ENCODE measurements around the gene SYVN1.

Gene SYVN1

DNA sequence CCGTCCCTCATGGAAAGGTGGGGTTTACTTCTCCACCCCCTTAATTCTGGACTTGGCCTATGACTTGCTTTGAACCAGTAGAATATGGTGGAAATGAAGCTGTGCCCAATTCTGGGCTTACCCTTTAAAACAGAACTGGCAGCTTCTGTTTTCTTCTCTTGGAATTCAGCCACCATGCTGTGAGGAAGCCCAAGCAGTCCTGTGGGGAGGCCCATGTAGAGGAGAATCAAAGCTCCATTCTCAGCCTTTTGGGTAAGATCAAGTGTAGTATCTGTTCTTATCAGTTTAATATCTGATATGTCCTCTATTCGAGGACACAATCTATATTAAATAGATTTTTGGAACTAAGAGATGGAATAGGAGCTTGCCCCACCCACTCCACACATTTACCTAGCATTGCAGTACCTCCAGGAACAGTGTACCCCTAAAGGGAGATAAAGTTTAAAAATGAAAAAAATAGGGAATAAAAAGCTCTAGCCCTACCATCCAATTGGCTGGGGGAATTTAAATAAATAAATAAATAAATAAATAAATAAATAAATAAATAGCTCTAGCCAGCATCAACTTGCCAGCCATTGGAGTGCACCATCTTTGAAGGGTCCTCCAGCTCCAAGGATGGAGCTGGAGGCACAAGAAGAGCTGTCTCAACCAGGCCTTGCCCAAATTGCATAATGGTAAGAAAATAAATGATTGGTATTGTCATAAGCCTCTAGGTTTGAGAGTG is 13.2 kb upstream of the SYVN1 start:
- Mint-ChIP-seq H3K27ac (no peak overlapping the region), H3K4me3 (no peak overlapping the region), H3K4me1 (peaks cover 13% of the 10 kb centered on the region), H3K27me3 (ENCODE audit: low read depth, poor library complexity) (peaks cover 51% of the 10 kb centered on the region), H3K9me3 (peaks cover 17% of the 10 kb centered on the region), H3K36me3 (ENCODE audit: low read depth) (no peaks in the 10 kb centered on the region)
- DNase-seq: no peak
- TF ChIP-seq, protein P1, sequence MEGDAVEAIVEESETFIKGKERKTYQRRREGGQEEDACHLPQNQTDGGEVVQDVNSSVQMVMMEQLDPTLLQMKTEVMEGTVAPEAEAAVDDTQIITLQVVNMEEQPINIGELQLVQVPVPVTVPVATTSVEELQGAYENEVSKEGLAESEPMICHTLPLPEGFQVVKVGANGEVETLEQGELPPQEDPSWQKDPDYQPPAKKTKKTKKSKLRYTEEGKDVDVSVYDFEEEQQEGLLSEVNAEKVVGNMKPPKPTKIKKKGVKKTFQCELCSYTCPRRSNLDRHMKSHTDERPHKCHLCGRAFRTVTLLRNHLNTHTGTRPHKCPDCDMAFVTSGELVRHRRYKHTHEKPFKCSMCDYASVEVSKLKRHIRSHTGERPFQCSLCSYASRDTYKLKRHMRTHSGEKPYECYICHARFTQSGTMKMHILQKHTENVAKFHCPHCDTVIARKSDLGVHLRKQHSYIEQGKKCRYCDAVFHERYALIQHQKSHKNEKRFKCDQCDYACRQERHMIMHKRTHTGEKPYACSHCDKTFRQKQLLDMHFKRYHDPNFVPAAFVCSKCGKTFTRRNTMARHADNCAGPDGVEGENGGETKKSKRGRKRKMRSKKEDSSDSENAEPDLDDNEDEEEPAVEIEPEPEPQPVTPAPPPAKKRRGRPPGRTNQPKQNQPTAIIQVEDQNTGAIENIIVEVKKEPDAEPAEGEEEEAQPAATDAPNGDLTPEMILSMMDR (IDR thresholded peaks at IDR 0.05): no peak

DNA sequence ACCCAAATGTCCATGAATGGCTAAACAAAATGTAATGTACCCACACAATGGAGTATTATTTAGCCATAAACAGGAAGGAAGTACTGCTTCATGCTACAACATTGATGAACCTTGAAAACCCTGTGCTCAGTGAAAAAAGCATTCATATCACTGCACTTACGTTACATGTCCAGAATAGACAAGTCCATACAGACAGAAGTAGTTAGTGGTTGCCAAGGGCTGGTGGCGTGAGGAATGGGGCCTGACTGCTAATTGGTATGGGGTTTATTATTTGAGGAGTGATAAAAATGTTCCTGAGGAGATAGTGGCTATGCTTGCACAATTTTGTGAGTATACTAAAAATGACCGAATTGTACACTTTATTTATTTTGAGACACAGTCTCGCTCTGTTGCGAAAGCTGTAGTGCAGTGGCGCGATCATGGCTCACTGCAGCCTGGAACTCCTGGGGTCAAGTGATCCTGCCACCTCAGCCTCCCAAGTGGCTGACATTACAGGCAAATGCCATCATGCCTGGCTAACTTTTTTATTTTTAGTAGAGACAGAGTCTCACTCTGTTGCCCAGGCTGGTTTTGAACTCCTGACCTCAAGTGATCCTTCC is 7.7 kb upstream of the SYVN1 start:
- Mint-ChIP-seq H3K4me3 (no peak overlapping the region), H3K27ac (no peak overlapping the region), H3K9me3 (peaks cover 16% of the 10 kb centered on the region), H3K27me3 (ENCODE audit: low read depth, poor library complexity) (peaks cover 81% of the 10 kb centered on the region), H3K4me1 (peaks cover 11% of the 10 kb centered on the region), H3K36me3 (ENCODE audit: low read depth) (no peaks in the 10 kb centered on the region)
- TF ChIP-seq, protein P1 (IDR thresholded peaks at IDR 0.05): no peak
- DNase-seq: no peak

DNA sequence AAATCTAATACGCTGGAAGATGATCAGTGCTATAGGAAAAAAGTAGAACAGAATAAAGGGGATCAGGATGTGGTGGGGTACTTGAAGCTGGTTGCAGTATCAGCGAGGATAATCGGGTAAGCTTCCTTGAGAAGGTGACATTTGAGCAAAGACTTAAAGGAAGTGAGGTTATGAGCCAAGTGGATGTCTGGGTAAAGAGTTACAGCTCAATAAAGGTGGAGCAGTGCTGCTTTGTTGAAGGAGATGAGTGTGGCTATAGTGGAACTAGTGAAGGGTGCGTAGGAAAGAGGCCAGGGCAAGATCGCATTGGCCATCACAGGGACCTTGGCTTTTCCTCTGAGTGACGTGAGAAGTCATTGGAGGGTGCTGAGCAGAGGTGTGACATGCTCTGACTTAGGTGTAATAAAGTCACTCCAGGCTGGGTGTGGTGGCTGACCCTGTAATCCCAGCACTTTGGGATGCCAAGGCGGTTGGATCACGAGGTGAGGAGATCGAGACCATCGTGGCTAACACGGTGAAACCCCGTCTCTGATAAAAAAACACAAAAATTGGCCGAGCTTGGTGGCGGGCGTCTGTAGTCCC is 2.3 kb upstream of the SYVN1 start:
- Mint-ChIP-seq H3K27ac (no peak overlapping the region), H3K4me1 (peaks cover 42% of the 10 kb centered on the region), H3K9me3 (peaks cover 3% of the 10 kb centered on the region), H3K4me3 (peak overlapping the region; percentile 99), H3K36me3 (ENCODE audit: low read depth) (no peaks in the 10 kb centered on the region), H3K27me3 (ENCODE audit: low read depth, poor library complexity) (peaks cover 41% of the 10 kb centered on the region)
- no peak for DNase-seq
- TF ChIP-seq, protein P1 (IDR thresholded peaks at IDR 0.05): no peak

DNA sequence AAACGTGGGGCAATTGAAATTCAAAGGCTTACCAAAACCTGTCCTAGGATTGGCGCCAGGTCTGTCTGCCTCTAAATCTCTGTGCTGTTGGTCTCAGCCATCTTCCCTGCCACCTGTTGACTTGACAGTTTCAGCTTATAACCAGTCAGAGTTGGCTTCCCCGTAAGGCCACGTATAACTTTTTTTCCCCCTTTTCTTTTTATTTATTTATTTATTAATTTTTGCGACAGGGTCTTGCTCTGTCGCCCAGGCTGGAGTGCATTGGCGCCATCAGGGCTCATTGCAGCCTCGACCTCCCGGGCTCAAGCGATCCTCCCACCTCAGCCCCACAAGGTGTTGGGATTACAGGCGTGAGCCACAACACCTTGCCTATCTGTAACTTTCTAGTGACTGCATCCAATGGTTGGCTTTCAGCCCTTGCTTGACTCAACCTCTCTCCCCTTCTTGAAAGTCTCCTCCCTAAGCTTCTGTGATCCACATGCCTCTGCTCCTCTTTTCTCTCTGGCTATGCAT is 1.4 kb upstream of the SYVN1 start:
- peaks cover 32% of the 10 kb centered on the region for H3K27me3 Mint-ChIP-seq (ENCODE audit: low read depth, poor library complexity)
- H3K9me3 Mint-ChIP-seq: peaks cover 3% of the 10 kb centered on the region
- H3K4me1 Mint-ChIP-seq: peaks cover 42% of the 10 kb centered on the region
- H3K27ac Mint-ChIP-seq: peak overlapping the region; percentile 100
- peaks cover 7% of the 10 kb centered on the region for H3K36me3 Mint-ChIP-seq (ENCODE audit: low read depth)
- DNase-seq: no peak
- H3K4me3 Mint-ChIP-seq: peak overlapping the region; percentile 99
- TF ChIP-seq, protein P1 (IDR thresholded peaks at IDR 0.05): no peak

DNA sequence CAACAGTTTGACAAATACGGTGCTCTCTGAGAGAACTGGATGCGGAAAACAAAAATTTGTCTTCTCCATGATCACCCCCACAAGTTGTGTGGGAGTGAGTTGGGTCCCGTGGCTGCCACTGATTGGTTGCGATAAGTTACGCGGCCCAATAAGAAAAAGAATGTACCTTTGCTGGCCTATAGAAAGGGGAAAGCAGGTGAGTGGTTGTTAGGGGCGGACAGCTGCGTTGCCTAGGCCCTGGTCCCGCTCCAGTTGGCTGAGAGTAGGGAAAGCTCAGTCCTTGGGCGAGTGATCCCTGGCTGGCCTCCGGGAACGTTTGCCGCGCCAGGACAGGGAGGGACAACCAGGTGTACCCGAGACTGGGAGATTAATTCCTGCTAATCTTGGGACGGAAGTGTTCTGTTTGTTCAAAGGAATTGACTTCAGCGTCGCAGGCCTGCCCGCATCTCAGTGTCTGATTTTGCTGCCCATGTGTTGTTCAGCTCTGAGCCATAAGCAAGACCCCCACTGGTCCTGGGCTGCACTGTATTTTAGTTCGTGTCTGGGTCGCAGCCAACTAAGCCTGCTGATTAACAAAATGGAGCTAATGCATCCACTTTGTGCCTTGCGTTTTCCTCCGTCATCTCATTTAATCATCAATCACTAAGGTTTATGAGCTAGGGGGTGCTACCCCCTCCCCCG is 773 bp upstream of the SYVN1 start:
- TF ChIP-seq, protein P1 (IDR thresholded peaks at IDR 0.05): no peak
- Mint-ChIP-seq H3K4me1 (peaks cover 42% of the 10 kb centered on the region), H3K36me3 (ENCODE audit: low read depth) (peaks cover 7% of the 10 kb centered on the region), H3K27ac (peak overlapping the region; percentile 100), H3K4me3 (peak overlapping the region; percentile 99), H3K27me3 (ENCODE audit: low read depth, poor library complexity) (peaks cover 28% of the 10 kb centered on the region), H3K9me3 (peaks cover 3% of the 10 kb centered on the region)
- peak; percentile 82 for DNase-seq

All from nephron progenitor cell (in vitro differentiated cells).